HCT116 (cell line): ENCODE data around the gene FTSJ3. TPM values are rescaled to one million over a fixed set of nuclear protein-coding genes. Genes with fewer than 3 reads are reported as not detected.

ENCODE experiments used
- ATAC-seq: fragments of 200-7000 bp; cut with Tn5 transposase; 2 replicates; pipeline ENCODE4 v1.9.1; 2020; ENCODE audit warnings: mild to moderate bottlenecking, moderate library complexity
- BruUV-seq: library from RNA; stranded (reverse); fragments of 400-500 nt; replicated peaks from 2 replicates; lab custom pipeline; 2021; lab: Mats Ljungman, UMichigan
- CTCF ChIA-PET: fragments of 300-600 bp; sonication (Branson Sonifier 250); formaldehyde crosslinking; loops from one replicate; lab custom pipeline; 2021; ENCODE audit warnings: antibody characterized with exemption; lab: Charles Lee
- POLR2A ChIA-PET: fragments of 300-600, 350-600 bp; sonication (Branson Sonifier 250); formaldehyde crosslinking; loops from one replicate; lab custom pipeline; 2021; ENCODE audit warnings: antibody characterized with exemption; lab: Charles Lee
- RAD21 ChIA-PET, 2 experiments: fragments of 300-600 bp; sonication (Branson Sonifier 250); formaldehyde crosslinking; loops; one replicate each; lab custom pipeline; 2023; ENCODE audit warnings: low total read pairs in 2 of 2; ENCODE audit not compliant: uncharacterized antibody in 2 of 2, unreplicated experiment in 2 of 2, low non-redundant PET in 1 of 2; lab: Charles Lee
- DNase-seq: peaks from one replicate; pipeline ENCODE4 v3.0.0-alpha.2; 2010; ENCODE audit warnings: low read depth, low spot score
- H2AFZ ChIP-seq: fragments of 200-600 bp; shearing (Covaris generic), sonication (generic); 2 replicates; pipeline ENCODE4 v1.6.1; 2017; ENCODE audit warnings: low read depth, mixed run types, mixed read lengths, antibody characterized with exemption, low read length; ENCODE audit not compliant: poor library complexity, severe bottlenecking
- H3K27ac ChIP-seq: 2 replicates; pipeline ENCODE4 v1.5.1; 2012; ENCODE audit warnings: low read depth, low read length
- H3K27me3 ChIP-seq: fragments of 200-600 bp; sonication (generic); 2 replicates; pipeline ENCODE4 v1.6.1; 2016; ENCODE audit warnings: mixed run types, low read length, mixed read lengths; ENCODE audit not compliant: insufficient read depth
- H3K36me3 ChIP-seq, 2 experiments: fragments of 200-500 bp in 1 of 2; fragments of 200-600 bp in 1 of 2; sonication (Bioruptor generic) in 1 of 2; sonication (generic) in 1 of 2; 2 replicates each; pipeline versions ENCODE4 v1.5.1 to v1.6.1; 2014 to 2016; ENCODE audit warnings: low read length in 2 of 2, inconsistent platforms in 1 of 2, mixed read lengths in 1 of 2, mixed run types in 1 of 2; ENCODE audit not compliant: insufficient read depth in 2 of 2, control insufficient read depth in 1 of 2
- H3K4me1 ChIP-seq, 2 experiments: fragments of 200-600 bp in 1 of 2; sonication (generic) in 1 of 2; 2 replicates each; pipeline versions ENCODE4 v1.5.1 to v1.6.1; 2012 to 2017; ENCODE audit warnings: low read length in 2 of 2, inconsistent platforms in 1 of 2, mild to moderate bottlenecking in 1 of 2, mixed read lengths in 1 of 2, mixed run types in 1 of 2, moderate library complexity in 1 of 2; ENCODE audit not compliant: insufficient read depth in 2 of 2, control insufficient read depth in 1 of 2
- H3K4me2 ChIP-seq: fragments of 200-600 bp; sonication (generic); 2 replicates; pipeline ENCODE4 v1.6.1; 2017; ENCODE audit warnings: mixed run types, low read length, mixed read lengths
- H3K4me3 ChIP-seq, 2 experiments: fragments of 200-600 bp in 1 of 2; sonication (generic) in 1 of 2; replicated peaks in 1 of 2; 2 replicates each; pipeline ENCODE4 v1.5.1; 2011 to 2016; ENCODE audit warnings: low read length in 2 of 2, control low read depth in 1 of 2, low read depth in 1 of 2, mild to moderate bottlenecking in 1 of 2, mixed read lengths in 1 of 2, mixed run types in 1 of 2
- H3K79me2 ChIP-seq: fragments of 200-600 bp; sonication (generic); 2 replicates; pipeline ENCODE4 v1.6.1; 2017; ENCODE audit warnings: mild to moderate bottlenecking, mixed run types, low read length, moderate library complexity, mixed read lengths; ENCODE audit not compliant: insufficient read depth
- H3K9ac ChIP-seq: fragments of 200-600 bp; sonication (generic); 2 replicates; pipeline ENCODE4 v1.6.1; 2016; ENCODE audit warnings: low read length, mixed read lengths
- H3K9me2 ChIP-seq: fragments of 200-600 bp; sonication (generic), shearing (Covaris generic); 2 replicates; pipeline ENCODE4 v1.6.1; 2017; ENCODE audit warnings: mixed run types, mild to moderate bottlenecking, moderate library complexity; ENCODE audit not compliant: insufficient read depth
- H3K9me3 ChIP-seq, 2 experiments: fragments of 200-500 bp in 1 of 2; fragments of 200-600 bp in 1 of 2; sonication (Bioruptor generic) in 1 of 2; sonication (generic) in 1 of 2; 2 replicates each; pipeline ENCODE4 v1.6.1; 2014 to 2017; ENCODE audit warnings: low read length in 2 of 2, mixed read lengths in 2 of 2, inconsistent platforms in 1 of 2, low read depth in 1 of 2, mild to moderate bottlenecking in 1 of 2, mixed run types in 1 of 2, moderate library complexity in 1 of 2; ENCODE audit not compliant: control insufficient read depth in 1 of 2, insufficient read depth in 1 of 2
- H4K20me1 ChIP-seq: fragments of 200-600 bp; sonication (generic), shearing (Covaris generic); 2 replicates; pipeline ENCODE4 v1.6.1; 2017; ENCODE audit warnings: mixed run types, mild to moderate bottlenecking, moderate library complexity; ENCODE audit not compliant: insufficient read depth
- CBX3 ChIP-seq: IDR thresholded peaks from 2 replicates; pipeline ENCODE4 v1.6.1; 2012; ENCODE audit warnings: low read depth
- CEBPB ChIP-seq: IDR thresholded peaks from 2 replicates; pipeline ENCODE4 v1.6.1; 2012; ENCODE audit warnings: low read depth
- ELF1 ChIP-seq: IDR thresholded peaks from 2 replicates; pipeline ENCODE4 v1.6.1; 2012; ENCODE audit warnings: low read depth, borderline replicate concordance
- EZH2phosphoT487 ChIP-seq: fragments of 200-600 bp; IDR thresholded peaks from 2 replicates; pipeline ENCODE4 v1.6.1; 2018; ENCODE audit warnings: antibody characterized with exemption, borderline replicate concordance
- FOSL1 ChIP-seq: IDR thresholded peaks from 2 replicates; pipeline ENCODE4 v1.6.1; 2012; ENCODE audit warnings: low read depth
- JUND ChIP-seq: IDR thresholded peaks from 2 replicates; pipeline ENCODE4 v1.6.1; 2012
- POLR2A ChIP-seq: IDR thresholded peaks from 2 replicates; pipeline ENCODE4 v1.7.0; 2011; ENCODE audit warnings: borderline replicate concordance; ENCODE audit not compliant: insufficient read depth, insufficient read length; ENCODE audit errors: extremely low read depth
- POLR2AphosphoS5 ChIP-seq: IDR thresholded peaks from 2 replicates; pipeline ENCODE4 v1.6.1; 2011; ENCODE audit warnings: mild to moderate bottlenecking, low read depth, low read length, moderate library complexity
- RAD21 ChIP-seq: IDR thresholded peaks from 2 replicates; pipeline ENCODE4 v1.6.1; 2012; ENCODE audit warnings: low read depth, mild to moderate bottlenecking
- SIN3A ChIP-seq: IDR thresholded peaks from 2 replicates; pipeline ENCODE4 v1.6.1; 2012; ENCODE audit warnings: low read depth
- SP1 ChIP-seq: IDR thresholded peaks from 2 replicates; pipeline ENCODE4 v1.6.1; 2012; ENCODE audit warnings: low read depth
- TCF7L2 ChIP-seq: IDR thresholded peaks from 2 replicates; pipeline ENCODE4 v1.7.0; 2011; ENCODE audit warnings: borderline replicate concordance, inconsistent platforms; ENCODE audit not compliant: insufficient read depth, insufficient read length; ENCODE audit errors: extremely low read depth
- ZFX ChIP-seq: fragments of 450-650 bp; IDR thresholded peaks from 2 replicates; pipeline ENCODE4 v1.6.1; 2017
- ZNF274 ChIP-seq: fragments of 200-500 bp; sonication (Bioruptor generic); IDR thresholded peaks from 2 replicates; pipeline ENCODE4 v1.6.1; 2014; ENCODE audit warnings: mild to moderate bottlenecking, low read depth, low read length, inconsistent platforms
- intact Hi-C: fragments of 100-400 bp; cut with micrococcal nuclease; formaldehyde crosslinking; loops from 2 replicates; pipeline ENCODE4 v1.10.0; 2022
- total RNA-seq: library from RNA; stranded (reverse); gene quantifications from one replicate; pipeline ENCODE4 v1.2.1, GENCODE V29; 2021; ENCODE audit not compliant: unreplicated experiment
- TF ChIP-seq, protein P1 (sequence below): IDR thresholded peaks from 2 replicates; pipeline ENCODE4 v1.6.1; 2011; ENCODE audit warnings: mild to moderate bottlenecking, low read length, moderate library complexity; ENCODE audit not compliant: insufficient replicate concordance; ENCODE audit errors: extremely low read depth
- TF ChIP-seq, protein P2 (sequence below), 3 experiments: fragments of 200-600 bp in 1 of 3; sonication (generic) in 1 of 3; IDR thresholded peaks in 2 of 3; conservative IDR thresholded peaks in 1 of 3; 2 replicates each; pipeline ENCODE4 v1.5.1; 2012 to 2017; ENCODE audit warnings: low read depth in 2 of 3, low read length in 2 of 3, antibody characterized with exemption in 1 of 3, borderline replicate concordance in 1 of 3, control low read depth in 1 of 3, mild to moderate bottlenecking in 1 of 3, mixed read lengths in 1 of 3, mixed run types in 1 of 3, moderate library complexity in 1 of 3; ENCODE audit not compliant: insufficient read depth in 1 of 3
- TF ChIP-seq, protein P3 (sequence below): IDR thresholded peaks from 2 replicates; pipeline ENCODE4 v1.6.1; 2012
- TF ChIP-seq, protein P4 (sequence below): IDR thresholded peaks from 2 replicates; pipeline ENCODE4 v1.6.1; 2012

The FTSJ3 gene
- total RNA-seq, 1 experiment from 2014 or later, result 70.9 TPM

GRCh38 chr17:63783522-63783921, 43.9 kb downstream of the FTSJ3 start:
- ChIA-PET RAD21 (no interaction called here), POLR2A (interaction anchor here (5.8 kb wide), 1 partner anchor 10 kb away, joined by 42 read pairs; the partner anchor contains the start of genes CCDC47 and DDX42), CTCF (no interaction called here)
- Histone ChIP-seq H3K9me2 (no peaks in the 10 kb centered on the region), H3K9ac (no peak overlapping the region), H3K4me1 (peaks cover 24 to 77% of the 10 kb centered on the region in 2 experiments), H4K20me1 (peaks cover 56% of the 10 kb centered on the region; the same call in 1 of the 2 replicates), H3K4me2 (no peak overlapping the region), H3K27me3 (no peaks in the 10 kb centered on the region), H3K36me3 (peaks cover 24 to 43% of the 10 kb centered on the region in 2 experiments; a peak in 3 of 4 replicates), H3K4me3 (no peak overlapping the region), H3K27ac (no peak overlapping the region), H3K79me2 (peaks cover 100% of the 10 kb centered on the region), H3K9me3 (no peaks in the 10 kb centered on the region), H2AFZ (no peak overlapping the region)
- BruUV-seq, result no TSS peak
- no peak for TF ChIP-seq SP1
- TF ChIP-seq RAD21, result no peak
- TF ChIP-seq EZH2phosphoT487, result no peak
- TF ChIP-seq, protein P1, sequence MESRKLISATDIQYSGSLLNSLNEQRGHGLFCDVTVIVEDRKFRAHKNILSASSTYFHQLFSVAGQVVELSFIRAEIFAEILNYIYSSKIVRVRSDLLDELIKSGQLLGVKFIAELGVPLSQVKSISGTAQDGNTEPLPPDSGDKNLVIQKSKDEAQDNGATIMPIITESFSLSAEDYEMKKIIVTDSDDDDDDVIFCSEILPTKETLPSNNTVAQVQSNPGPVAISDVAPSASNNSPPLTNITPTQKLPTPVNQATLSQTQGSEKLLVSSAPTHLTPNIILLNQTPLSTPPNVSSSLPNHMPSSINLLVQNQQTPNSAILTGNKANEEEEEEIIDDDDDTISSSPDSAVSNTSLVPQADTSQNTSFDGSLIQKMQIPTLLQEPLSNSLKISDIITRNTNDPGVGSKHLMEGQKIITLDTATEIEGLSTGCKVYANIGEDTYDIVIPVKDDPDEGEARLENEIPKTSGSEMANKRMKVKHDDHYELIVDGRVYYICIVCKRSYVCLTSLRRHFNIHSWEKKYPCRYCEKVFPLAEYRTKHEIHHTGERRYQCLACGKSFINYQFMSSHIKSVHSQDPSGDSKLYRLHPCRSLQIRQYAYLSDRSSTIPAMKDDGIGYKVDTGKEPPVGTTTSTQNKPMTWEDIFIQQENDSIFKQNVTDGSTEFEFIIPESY, result no peak
- TF ChIP-seq, protein P2, sequence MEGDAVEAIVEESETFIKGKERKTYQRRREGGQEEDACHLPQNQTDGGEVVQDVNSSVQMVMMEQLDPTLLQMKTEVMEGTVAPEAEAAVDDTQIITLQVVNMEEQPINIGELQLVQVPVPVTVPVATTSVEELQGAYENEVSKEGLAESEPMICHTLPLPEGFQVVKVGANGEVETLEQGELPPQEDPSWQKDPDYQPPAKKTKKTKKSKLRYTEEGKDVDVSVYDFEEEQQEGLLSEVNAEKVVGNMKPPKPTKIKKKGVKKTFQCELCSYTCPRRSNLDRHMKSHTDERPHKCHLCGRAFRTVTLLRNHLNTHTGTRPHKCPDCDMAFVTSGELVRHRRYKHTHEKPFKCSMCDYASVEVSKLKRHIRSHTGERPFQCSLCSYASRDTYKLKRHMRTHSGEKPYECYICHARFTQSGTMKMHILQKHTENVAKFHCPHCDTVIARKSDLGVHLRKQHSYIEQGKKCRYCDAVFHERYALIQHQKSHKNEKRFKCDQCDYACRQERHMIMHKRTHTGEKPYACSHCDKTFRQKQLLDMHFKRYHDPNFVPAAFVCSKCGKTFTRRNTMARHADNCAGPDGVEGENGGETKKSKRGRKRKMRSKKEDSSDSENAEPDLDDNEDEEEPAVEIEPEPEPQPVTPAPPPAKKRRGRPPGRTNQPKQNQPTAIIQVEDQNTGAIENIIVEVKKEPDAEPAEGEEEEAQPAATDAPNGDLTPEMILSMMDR (IDR thresholded peaks at IDR 0.05 in 2 of 3, conservative IDR thresholded peaks at IDR 0.05 in 1 of 3; ENCODE audit: borderline replicate concordance in 1 of 3, insufficient read depth in 1 of 3, low read depth in 2 of 3, low read length in 2 of 3), result no peak
- TF ChIP-seq ZFX, result no peak
- TF ChIP-seq SIN3A, result no peak
- TF ChIP-seq ZNF274, result no peak
- no peak for TF ChIP-seq CBX3
- TF ChIP-seq, protein P3, sequence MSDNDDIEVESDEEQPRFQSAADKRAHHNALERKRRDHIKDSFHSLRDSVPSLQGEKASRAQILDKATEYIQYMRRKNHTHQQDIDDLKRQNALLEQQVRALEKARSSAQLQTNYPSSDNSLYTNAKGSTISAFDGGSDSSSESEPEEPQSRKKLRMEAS, result no peak
- TF ChIP-seq FOSL1, result no peak
- TF ChIP-seq, protein P4, sequence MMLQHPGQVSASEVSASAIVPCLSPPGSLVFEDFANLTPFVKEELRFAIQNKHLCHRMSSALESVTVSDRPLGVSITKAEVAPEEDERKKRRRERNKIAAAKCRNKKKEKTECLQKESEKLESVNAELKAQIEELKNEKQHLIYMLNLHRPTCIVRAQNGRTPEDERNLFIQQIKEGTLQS, result no peak
- TF ChIP-seq ELF1, result no peak
- TF ChIP-seq POLR2A, result no peak
- no peak for TF ChIP-seq JUND
- TF ChIP-seq POLR2AphosphoS5, result no peak
- TF ChIP-seq TCF7L2, result no peak
- no peak for TF ChIP-seq CEBPB
- no peak for DNase-seq
- no peak for ATAC-seq
- intact Hi-C loops, result no loop called here
